HepG2 (cell line): ENCODE measurements around the gene MOXD1.

Experiments used
- EP300 ChIP-seq, 3 experiments: sonication (generic) in 1 of 3; formaldehyde crosslinking in 1 of 3; IDR thresholded peaks; 2 replicates each; pipeline versions ENCODE4 v1.5.1 to v1.6.1; 2011 to 2020; ENCODE audit warnings: low read depth in 2 of 3, low read length in 2 of 3, borderline replicate concordance in 1 of 3, improper control_type of control experiment in 1 of 3, mild to moderate bottlenecking in 1 of 3, missing genetic modification reagents in 1 of 3, moderate library complexity in 1 of 3
- GPBP1L1 ChIP-seq: sonication (generic); formaldehyde crosslinking; IDR thresholded peaks from 2 replicates; pipeline ENCODE4 v1.5.0; 2020; ENCODE audit warnings: mild to moderate bottlenecking, missing genetic modification reagents
- ISL2 ChIP-seq: sonication (generic); formaldehyde crosslinking; IDR thresholded peaks from 2 replicates; pipeline ENCODE4 v1.5.0; 2020; ENCODE audit warnings: missing genetic modification reagents
- PAF1 ChIP-seq: IDR thresholded peaks from 2 replicates; pipeline ENCODE4 v1.6.1; 2016; ENCODE audit warnings: missing genetic modification reagents, missing compliant biosample characterization
- POLR2AphosphoS5 ChIP-seq: IDR thresholded peaks from 2 replicates; pipeline ENCODE4 v1.6.1; 2012; ENCODE audit warnings: low read depth, low read length
- SSRP1 ChIP-seq: IDR thresholded peaks from 2 replicates; pipeline ENCODE4 v1.6.1; 2016; ENCODE audit warnings: control low read depth
- ZBTB21 ChIP-seq: sonication (generic); formaldehyde crosslinking; IDR thresholded peaks from 2 replicates; pipeline ENCODE4 v1.4.0; 2020; ENCODE audit warnings: missing genetic modification reagents
- ZNF121 ChIP-seq: sonication (generic); formaldehyde crosslinking; IDR thresholded peaks from 2 replicates; pipeline ENCODE4 v1.5.0; 2020; ENCODE audit warnings: mild to moderate bottlenecking, missing genetic modification reagents
- ZNF564 ChIP-seq: sonication (generic); formaldehyde crosslinking; IDR thresholded peaks from 2 replicates; pipeline ENCODE4 v1.8.1; 2023; ENCODE audit warnings: mild to moderate bottlenecking, missing genetic modification reagents

GRCh38 chr6:132330759-132331158, 70.5 kb downstream of the MOXD1 start:
- TF ChIP-seq ZNF564 (CRISPR knock-in tag) (no peak), PAF1 (CRISPR knock-in tag) (no peak), POLR2AphosphoS5 (no peak), ZNF121 (CRISPR knock-in tag) (no peak), EP300 (IDR thresholded peaks at IDR 0.05; ENCODE audit: low read depth in 2 of 2, low read length in 2 of 2) (no peak), EP300 (CRISPR knock-in tag; IDR thresholded peaks at IDR 0.05; ENCODE audit: borderline replicate concordance) (no peak), ISL2 (CRISPR knock-in tag) (no peak), GPBP1L1 (CRISPR knock-in tag) (no peak), SSRP1 (no peak), ZBTB21 (CRISPR knock-in tag) (no peak)
